AG04450 (cell line): ENCODE results near the gene AMMECR1. TPM values are rescaled to one million over a fixed set of nuclear protein-coding genes. Genes with fewer than 3 reads are reported as not detected.

ENCODE experiments used
- CTCF ChIA-PET: fragments of 300-600, 350-600 bp; formaldehyde crosslinking; extraction: SDS; loops from one replicate; lab custom pipeline; 2022; ENCODE audit warnings: antibody characterized with exemption, inconsistent platforms; lab: Charles Lee
- POLR2A ChIA-PET: fragments of 350-600 bp; formaldehyde crosslinking; extraction: SDS; loops from one replicate; lab custom pipeline; 2021; ENCODE audit warnings: antibody characterized with exemption, inconsistent platforms; lab: Yijun Ruan, JAX
- DNase-seq: peaks from one replicate; pipeline ENCODE4 v3.0.0-alpha.2; 2011; ENCODE audit warnings: low read depth, low spot score
- H3K27ac ChIP-seq: one replicate; pipeline ENCODE4 v1.5.1; 2012; ENCODE audit warnings: low read depth, low read length, control low read depth
- H3K27me3 ChIP-seq: one replicate; pipeline ENCODE4 v1.6.0; 2012; ENCODE audit warnings: low read length; ENCODE audit not compliant: control insufficient read depth, insufficient read depth
- H3K4me3 ChIP-seq: 2 replicates; pipeline ENCODE4 v1.5.1; 2011; ENCODE audit warnings: mild to moderate bottlenecking, low read depth, low read length, control low read depth
- H3K9me3 ChIP-seq: 2 replicates; pipeline ENCODE4 v1.5.1; 2012; ENCODE audit warnings: low read length; ENCODE audit not compliant: control insufficient read depth, insufficient read depth
- CTCF ChIP-seq: IDR thresholded peaks from 2 replicates; pipeline ENCODE4 v1.5.1; 2011; ENCODE audit warnings: low read depth, low read length, control low read depth, inconsistent platforms
- polyA plus RNA-seq: library from polyadenylated mRNA; depleted of rRNA; stranded (reverse); fragments of >200 nt; gene quantifications from 2 replicates; pipeline ENCODE4 v1.2.3, GENCODE V29; 2011

The AMMECR1 gene
- polyA plus RNA-seq, 1 experiment, result 13.0 TPM

DNA sequence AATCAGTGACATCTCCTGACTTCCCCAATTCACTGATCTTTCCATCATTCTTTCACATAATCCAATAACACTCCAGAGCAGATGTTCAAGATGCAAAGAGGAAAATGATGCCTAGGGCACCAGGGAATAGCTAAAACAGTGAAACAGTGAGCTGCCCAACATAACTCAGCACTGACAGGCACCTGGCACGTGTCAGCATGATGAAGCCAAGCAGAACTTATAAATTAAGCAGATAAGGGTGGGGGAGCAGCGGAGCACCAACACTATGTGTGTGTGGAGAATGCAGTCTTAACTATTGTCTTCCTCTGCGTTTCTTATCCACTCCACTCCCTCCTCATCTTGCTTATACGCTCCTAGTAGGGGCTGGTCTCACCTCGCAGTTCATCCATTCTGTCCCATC is 89.4 kb downstream of the AMMECR1 start:
- TF ChIP-seq CTCF, result no peak
- Histone ChIP-seq H3K27me3 (no peaks in the 10 kb centered on the region), H3K27ac (no peak overlapping the region), H3K9me3 (no peaks in the 10 kb centered on the region; the same call in 1 of the 2 replicates), H3K4me3 (no peak overlapping the region)
- CTCF ChIA-PET, result no interaction called here
- DNase-seq, result no peak
- POLR2A ChIA-PET, result no interaction called here

DNA sequence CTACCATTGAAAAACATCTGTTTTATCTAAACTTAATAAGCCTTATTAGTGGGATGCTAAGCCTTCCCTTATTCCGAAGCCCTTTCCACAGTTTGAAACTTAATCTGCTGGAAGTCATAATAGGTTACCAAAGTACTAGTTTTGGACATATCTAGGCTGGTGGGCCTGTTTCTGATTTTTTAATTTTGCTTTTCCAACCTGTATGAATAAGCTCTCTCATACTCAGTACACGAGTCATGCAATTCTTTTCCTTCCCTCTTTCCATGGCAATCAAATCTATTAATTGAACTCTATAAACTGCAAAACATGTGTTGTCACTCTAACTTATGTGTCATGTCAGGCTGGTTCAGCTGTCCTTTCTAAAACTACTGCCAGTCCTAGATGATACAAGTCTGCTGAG is 91.0 kb downstream of the AMMECR1 start:
- no peaks in the 10 kb centered on the region; the same call in 1 of the 2 replicates for H3K9me3 ChIP-seq
- no peak for DNase-seq
- H3K4me3 ChIP-seq, result no peak overlapping the region
- H3K27ac ChIP-seq, result no peak overlapping the region
- CTCF ChIA-PET, result interaction anchor here (1.3 kb wide), 1 partner anchor 80 kb away, joined by 3 read pairs; no protein-coding TSS in a partner anchor
- POLR2A ChIA-PET, result interaction anchor here (1.2 kb wide), 1 partner anchor 16 kb away, joined by 5 read pairs; no protein-coding TSS in a partner anchor
- no peaks in the 10 kb centered on the region for H3K27me3 ChIP-seq
- TF ChIP-seq CTCF, result no peak

- TF ChIP-seq CTCF, result no peak
- ChIA-PET POLR2A (no interaction called here), CTCF (no interaction called here)
- no peak for DNase-seq
- H3K27ac ChIP-seq, result no peak overlapping the region
- H3K9me3 ChIP-seq, result no peaks in the 10 kb centered on the region; the same call in 1 of the 2 replicates
- H3K27me3 ChIP-seq, result no peaks in the 10 kb centered on the region
- no peak overlapping the region for H3K4me3 ChIP-seq
Observed at GRCh38 chrX:110224926-110225617, 92.8 kb downstream of the AMMECR1 start.

GRCh38 chrX:110222497-110223257 is 95.2 kb downstream of the AMMECR1 start:
- POLR2A ChIA-PET, result no interaction called here
- CTCF ChIA-PET, result no interaction called here
- Histone ChIP-seq H3K4me3 (no peak overlapping the region), H3K9me3 (no peaks in the 10 kb centered on the region), H3K27ac (no peak overlapping the region), H3K27me3 (no peaks in the 10 kb centered on the region)
- DNase-seq, result no peak
- no peak for TF ChIP-seq CTCF

GRCh38 chrX:110219920-110220319 is 98.0 kb downstream of the AMMECR1 start:
- DNase-seq, result no peak
- Histone ChIP-seq H3K27ac (no peak overlapping the region), H3K27me3 (no peaks in the 10 kb centered on the region), H3K4me3 (no peak overlapping the region), H3K9me3 (no peaks in the 10 kb centered on the region)
- ChIA-PET POLR2A (interaction anchor here (1.2 to 2.6 kb wide), 2 partner anchors 10 to 96 kb away, joined by 3 to 10 read pairs; no protein-coding TSS in a partner anchor), CTCF (interaction anchor here (1.0 to 2.6 kb wide), 5 partner anchors 10 to 193 kb away, joined by 3 to 10 read pairs (median 4); no protein-coding TSS in a partner anchor)
- no peak for TF ChIP-seq CTCF
